Measurements from ENCODE around the gene ADAM33. TPM values are rescaled to one million over a fixed set of nuclear protein-coding genes. Genes with fewer than 3 reads are reported as not detected.

The ADAM33 gene
- total and polyA plus RNA-seq, 2 of the 8 experiments (the other 6 are each of a cell fraction or from before 2014, with no cell fraction given) = 4.2 to 6.0 TPM

DNA sequence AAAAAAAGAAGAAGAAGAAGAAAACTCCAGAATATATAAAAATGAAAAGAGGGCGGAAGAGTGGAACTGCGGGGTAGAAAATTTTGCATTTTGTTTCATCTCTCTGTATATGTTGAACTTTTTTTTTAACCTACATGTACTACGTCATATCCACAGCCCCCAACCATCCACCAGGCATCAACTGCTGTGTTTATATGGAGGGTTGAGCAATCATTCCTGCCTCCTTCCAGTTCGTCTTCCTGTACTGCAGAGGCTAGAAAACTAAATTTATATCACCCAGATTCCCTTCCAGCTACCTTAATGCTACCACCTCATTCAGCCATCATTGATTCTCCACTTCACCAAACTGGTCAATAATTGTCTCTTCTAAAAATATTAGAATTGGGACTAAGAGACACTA is 40.1 kb upstream of the ADAM33 start:
- Histone ChIP-seq H2BK15ac (ENCODE audit: low read length) (no peak overlapping the region), H4K91ac (replicated peaks; ENCODE audit: insufficient read length, low read length) (no peak overlapping the region), H3K4me1 (replicated peaks in 1 of 4; ENCODE audit: control insufficient read depth in 3 of 4, insufficient read depth in 4 of 4, low read length in 3 of 4) (no peaks in the 10 kb centered on the region), H3K9me3 (ENCODE audit: insufficient read depth in 2 of 2, low read depth in 1 of 2, low read length in 1 of 2) (no peaks in the 10 kb centered on the region), H3K14ac (ENCODE audit: insufficient read length) (no peak overlapping the region), H3K79me1 (ENCODE audit: low read depth, low read length) (no peaks in the 10 kb centered on the region), H2BK5ac (ENCODE audit: low read depth, low read length) (no peak overlapping the region), H4K20me1 (replicated peaks in 1 of 2; ENCODE audit: control insufficient read depth in 1 of 2, insufficient read depth in 2 of 2, low read length in 2 of 2) (no peaks in the 10 kb centered on the region), H3K27ac (ENCODE audit: low read depth, low read length) (no peak overlapping the region), H2BK120ac (replicated peaks; ENCODE audit: low read depth, low read length) (no peak overlapping the region), H4K8ac (ENCODE audit: extremely low read depth, insufficient read depth, low read length) (no peak overlapping the region), H2BK12ac (ENCODE audit: low read depth, low read length) (no peak overlapping the region), H3K23me2 (ENCODE audit: low read depth, low read length) (no peaks in the 10 kb centered on the region), H3K56ac (replicated peaks; ENCODE audit: insufficient read length, low read depth, low read length) (no peak overlapping the region), H3K36me3 (ENCODE audit: control insufficient read depth in 2 of 4, insufficient read depth in 4 of 4, low read length in 3 of 4) (no peaks in the 10 kb centered on the region), H4K5ac (ENCODE audit: insufficient read length, low read depth, low read length) (no peak overlapping the region), H3K18ac (ENCODE audit: extremely low read depth, low read length) (no peak overlapping the region), H3K4me3 (ENCODE audit: extremely low read depth in 1 of 4, insufficient read depth in 2 of 4, low read depth in 3 of 4, low read length in 4 of 4) (no peak overlapping the region), H3K4ac (replicated peaks; ENCODE audit: insufficient read length, low read depth, low read length) (no peak overlapping the region), H3K23ac (ENCODE audit: insufficient read length) (no peak overlapping the region), H2AK5ac (ENCODE audit: low read depth, low read length) (no peak overlapping the region), H3K9ac (replicated peaks in 1 of 4; ENCODE audit: extremely low read depth in 1 of 4, low read depth in 3 of 4, low read length in 3 of 4) (no peak overlapping the region), H3K27me3 (replicated peaks in 1 of 4; ENCODE audit: control insufficient read depth in 3 of 4, extremely low read depth in 1 of 4, insufficient read depth in 3 of 4, low read length in 3 of 4) (no peaks in the 10 kb centered on the region), H3K4me2 (ENCODE audit: insufficient read depth in 1 of 2, low read depth in 2 of 2, low read length in 2 of 2) (no peak overlapping the region), H2BK20ac (ENCODE audit: low read length) (no peak overlapping the region), H2AFZ (ENCODE audit: low read length) (no peak overlapping the region), H3K79me2 (ENCODE audit: control insufficient read depth in 1 of 2, insufficient read depth in 2 of 2, low read length in 2 of 2) (no peaks in the 10 kb centered on the region)
- DNase-seq (ENCODE audit: low read depth in 1 of 2, low spot score in 2 of 2) = no peak
- 79% methylated on average over 2 of the region's 4 CpGs; no CpG with 5 or more reads in 1 of the 2 experiments for WGBS, 2 experiments (ENCODE audit: extremely low coverage in 1 of 2, insufficient coverage in 1 of 2, insufficient read length in 1 of 2, insufficient replicate concordance in 2 of 2, low coverage in 1 of 2, low lambda C conversion rate in 2 of 2, missing lambda C conversion rate in 1 of 2)
- POLR2A ChIA-PET (ENCODE audit: partially characterized antibody) = interaction anchor here (1.2 kb wide), 1 partner anchor 28 kb away, joined by 3 read pairs; no protein-coding TSS in a partner anchor
- FAIRE-seq = no peak
- CTCF ChIA-PET (ENCODE audit: partially characterized antibody) = interaction anchor here (0.6 to 2.8 kb wide), 7 partner anchors 15 to 47 kb away, joined by 3 to 10 read pairs (median 3); partner anchors contain the start of gene ADISSP
- no peak for TF ChIP-seq BRCA1 (IDR thresholded peaks at IDR 0.05; ENCODE audit: low read depth, low read length)
- TF ChIP-seq SRF (IDR thresholded peaks at IDR 0.05; ENCODE audit: low read depth, low read length) = no peak
- TF ChIP-seq BCL11A (IDR thresholded peaks at IDR 0.05; ENCODE audit: low read depth in 2 of 2, low read length in 2 of 2) = no peak
- TF ChIP-seq JUND (IDR thresholded peaks at IDR 0.05; ENCODE audit: low read length) = no peak

Measured in H1 (cell line).